Measurements from ENCODE around the gene UQCC5.

UQCC5 gene

GRCh38 chr3:52536369-52537164, at the start of gene UQCC5:
Gene UQCC5 (plus strand): TSS chr3:52536605. CDS start chr3:52536756, 151 bp downstream.
- DNase-seq, result peak; percentile 96

GRCh38 chr3:52487050-52487787, 49.2 kb upstream of the UQCC5 start:
- DNase-seq, result no peak

DNA sequence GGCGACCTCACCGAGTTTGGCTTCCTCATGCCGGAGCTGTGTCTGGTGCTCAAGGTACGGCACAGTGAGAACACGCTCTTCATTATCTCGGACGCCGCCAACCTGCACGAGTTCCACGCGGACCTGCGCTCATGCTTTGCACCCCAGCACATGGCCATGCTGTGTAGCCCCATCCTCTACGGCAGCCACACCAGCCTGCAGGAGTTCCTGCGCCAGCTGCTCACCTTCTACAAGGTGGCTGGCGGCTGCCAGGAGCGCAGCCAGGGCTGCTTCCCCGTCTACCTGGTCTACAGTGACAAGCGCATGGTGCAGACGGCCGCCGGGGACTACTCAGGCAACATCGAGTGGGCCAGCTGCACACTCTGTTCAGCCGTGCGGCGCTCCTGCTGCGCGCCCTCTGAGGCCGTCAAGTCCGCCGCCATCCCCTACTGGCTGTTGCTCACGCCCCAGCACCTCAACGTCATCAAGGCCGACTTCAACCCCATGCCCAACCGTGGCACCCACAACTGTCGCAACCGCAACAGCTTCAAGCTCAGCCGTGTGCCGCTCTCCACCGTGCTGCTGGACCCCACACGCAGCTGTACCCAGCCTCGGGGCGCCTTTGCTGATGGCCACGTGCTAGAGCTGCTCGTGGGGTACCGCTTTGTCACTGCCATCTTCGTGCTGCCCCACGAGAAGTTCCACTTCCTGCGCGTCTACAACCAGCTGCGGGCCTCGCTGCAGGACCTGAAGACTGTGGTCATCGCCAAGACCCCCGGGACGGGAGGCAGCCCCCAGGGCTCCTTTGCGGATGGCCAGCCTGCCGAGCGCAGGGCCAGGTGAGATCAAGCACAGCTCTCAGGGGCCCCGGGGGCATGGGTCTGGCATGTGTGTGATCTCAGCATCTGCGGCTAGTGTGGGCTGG, 48.4 kb upstream of the UQCC5 start:
- no peak for DNase-seq

- DNase-seq, result no peak
Observed at GRCh38 chr3:52488746-52489145, 47.7 kb upstream of the UQCC5 start.

DNA sequence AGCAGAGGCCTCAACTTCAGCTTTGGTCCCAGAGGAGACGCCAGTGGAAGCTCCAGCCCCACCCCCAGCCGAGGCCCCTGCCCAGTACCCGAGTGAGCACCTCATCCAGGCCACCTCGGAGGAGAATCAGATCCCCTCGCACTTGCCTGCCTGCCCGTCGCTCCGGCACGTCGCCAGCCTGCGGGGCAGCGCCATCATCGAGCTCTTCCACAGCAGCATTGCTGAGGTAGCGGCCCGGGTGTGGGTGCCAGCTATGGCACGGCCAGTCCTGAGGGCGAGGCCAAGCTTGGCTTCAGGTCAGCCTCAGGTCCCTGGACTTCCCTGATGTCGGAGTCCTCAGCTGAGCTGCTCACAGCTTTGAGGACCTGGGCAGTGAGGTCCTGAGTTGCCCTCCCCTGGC, 47.0 kb upstream of the UQCC5 start:
- no peak for DNase-seq

GRCh38 chr3:52490035-52490938, 46.1 kb upstream of the UQCC5 start:
- DNase-seq, result no peak

DNA sequence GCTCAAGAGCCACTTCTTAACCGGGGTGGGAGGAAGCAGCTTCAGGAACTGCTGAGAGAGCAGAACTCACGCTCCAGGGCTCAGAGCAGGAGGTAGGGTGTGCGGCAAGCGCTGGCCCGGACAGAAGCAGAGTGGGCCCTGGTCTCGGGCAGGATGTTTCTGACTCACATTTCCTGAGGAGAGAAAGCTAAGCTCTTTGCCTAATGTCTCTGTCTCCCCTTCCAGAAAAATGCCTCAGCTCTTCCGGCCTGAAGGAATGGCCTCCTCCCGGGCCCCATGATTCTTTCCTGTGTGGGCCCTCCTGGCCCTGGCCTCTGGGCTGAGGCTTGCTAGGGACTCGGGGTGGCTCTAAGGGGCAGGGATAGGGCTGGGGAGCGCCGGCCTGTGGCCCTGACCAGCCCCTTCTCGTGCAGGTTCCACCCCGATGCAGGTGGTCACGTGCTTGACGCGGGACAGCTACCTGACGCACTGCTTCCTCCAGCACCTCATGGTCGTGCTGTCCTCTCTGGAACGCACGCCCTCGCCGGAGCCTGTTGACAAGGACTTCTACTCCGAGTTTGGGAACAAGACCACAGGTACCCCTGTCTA, 45.4 kb upstream of the UQCC5 start:
- DNase-seq, result no peak

- no peak for DNase-seq
Observed at GRCh38 chr3:52492059-52492458, 44.3 kb upstream of the UQCC5 start.

DNA sequence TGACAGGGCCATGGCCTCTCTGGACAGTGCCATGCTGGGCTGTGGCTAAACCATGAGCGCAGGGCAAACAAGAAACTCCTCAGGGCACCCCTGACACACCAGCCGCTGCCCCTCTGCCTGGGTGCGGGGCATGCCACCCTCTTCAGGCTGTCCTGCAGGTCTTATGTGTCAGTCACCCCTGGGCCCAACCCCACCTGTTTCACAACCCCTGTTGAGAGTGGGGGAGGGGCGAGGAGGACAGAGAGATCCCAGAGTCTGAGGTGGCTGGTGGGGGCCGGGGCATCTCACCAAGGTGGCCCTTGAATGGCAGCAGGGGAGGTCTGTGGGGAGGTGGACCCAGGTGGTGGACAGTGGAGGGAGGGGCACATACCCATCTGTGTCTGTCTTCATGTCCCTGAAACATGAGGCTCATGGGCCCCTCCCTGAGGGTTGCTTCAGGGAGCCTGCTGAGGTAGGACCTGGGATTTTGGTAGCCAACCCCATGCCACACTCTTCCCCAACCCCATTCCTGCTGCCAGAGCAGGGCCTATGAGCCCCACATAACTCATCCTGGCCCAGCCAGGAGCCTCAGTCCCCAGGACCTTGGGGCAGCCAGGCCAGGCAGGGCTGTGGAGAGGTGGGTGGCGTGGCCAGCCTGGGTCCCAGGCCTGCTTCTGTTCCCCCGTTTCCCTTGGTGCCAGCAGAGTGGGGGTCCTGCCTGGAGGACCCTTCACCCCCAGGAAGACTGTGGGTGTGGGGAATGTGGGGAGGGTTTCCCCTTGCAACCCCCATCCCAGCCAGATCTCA, 43.0 kb upstream of the UQCC5 start:
- no peak for DNase-seq

DNA sequence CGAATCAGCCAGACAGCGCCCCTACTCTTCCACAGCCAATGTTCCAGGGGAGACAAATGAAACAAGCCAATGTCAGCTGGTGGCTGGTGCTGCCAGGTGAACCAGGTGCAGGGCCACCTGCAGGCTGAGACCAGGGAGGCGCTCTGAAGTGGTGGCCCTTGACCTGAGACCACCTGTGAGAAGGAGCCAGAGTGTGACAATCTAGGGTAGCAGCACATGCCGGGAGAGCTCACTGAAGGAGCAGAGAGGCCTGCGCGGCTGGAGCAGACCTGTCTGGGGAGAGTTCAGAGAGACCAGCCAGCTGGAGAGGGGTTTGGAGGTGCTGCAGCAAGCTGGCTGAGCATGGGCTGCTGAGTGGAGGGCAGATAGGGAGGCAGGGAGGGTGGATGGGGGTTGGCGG, 42.0 kb upstream of the UQCC5 start:
- DNase-seq, result no peak

DNA sequence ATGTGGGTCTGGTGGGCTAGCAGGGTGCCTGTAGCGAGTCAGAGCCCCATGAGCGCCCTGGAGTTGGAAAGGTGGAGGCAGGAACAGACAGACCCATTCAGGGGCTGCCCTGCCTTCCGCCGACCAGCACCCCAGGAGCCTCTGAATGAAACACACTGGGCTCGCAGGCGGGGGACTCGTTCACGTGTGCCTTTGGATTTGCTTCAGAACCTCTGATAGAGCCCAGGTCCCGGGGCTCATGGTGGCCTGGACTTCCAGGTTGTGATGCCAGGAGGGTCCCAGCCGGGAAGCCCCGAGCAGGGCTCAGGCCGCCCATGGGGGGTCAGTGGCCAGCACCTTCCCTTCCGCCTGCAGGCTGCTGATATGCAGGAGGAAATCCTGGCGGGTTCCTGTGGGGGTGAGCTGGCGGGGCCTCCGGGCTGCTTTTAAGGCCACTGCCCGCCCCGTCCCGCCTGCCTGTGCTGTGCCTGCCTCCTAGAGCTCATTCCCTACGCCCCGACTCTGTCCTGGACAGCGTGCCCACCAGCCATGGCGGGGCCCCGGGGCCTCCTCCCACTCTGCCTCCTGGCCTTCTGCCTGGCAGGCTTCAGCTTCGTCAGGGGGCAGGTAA, 41.4 kb upstream of the UQCC5 start, which contains the start of gene STAB1:
Gene STAB1, plus strand, starts transcription at position 453 of the 610 bp plus-strand sequence. Its CDS starts 76 bp downstream, at position 529.
- DNase-seq, result no peak

- no peak for DNase-seq
Observed at GRCh38 chr3:52495777-52496602, 40.4 kb upstream of the UQCC5 start.

- no peak for DNase-seq
Observed at GRCh38 chr3:52498137-52499054, 38.0 kb upstream of the UQCC5 start.

DNA sequence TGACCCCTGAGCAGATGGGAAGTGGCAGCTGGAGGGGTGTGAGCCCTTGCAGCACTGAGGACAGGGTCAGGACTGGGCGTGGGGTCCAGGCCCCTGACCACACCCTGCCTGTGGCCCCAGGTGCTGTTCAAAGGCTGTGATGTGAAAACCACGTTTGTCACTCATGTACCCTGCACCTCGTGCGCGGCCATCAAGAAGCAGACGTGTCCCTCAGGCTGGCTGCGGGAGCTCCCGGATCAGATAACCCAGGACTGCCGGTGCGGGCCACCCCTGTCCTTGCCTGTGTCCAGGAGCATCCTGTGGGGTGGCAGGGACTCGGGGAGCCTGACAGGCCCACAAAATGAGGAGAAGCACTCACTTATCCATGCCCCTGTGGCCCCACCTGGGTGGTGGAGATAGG, 35.4 kb upstream of the UQCC5 start:
- DNase-seq, result no peak

DNA sequence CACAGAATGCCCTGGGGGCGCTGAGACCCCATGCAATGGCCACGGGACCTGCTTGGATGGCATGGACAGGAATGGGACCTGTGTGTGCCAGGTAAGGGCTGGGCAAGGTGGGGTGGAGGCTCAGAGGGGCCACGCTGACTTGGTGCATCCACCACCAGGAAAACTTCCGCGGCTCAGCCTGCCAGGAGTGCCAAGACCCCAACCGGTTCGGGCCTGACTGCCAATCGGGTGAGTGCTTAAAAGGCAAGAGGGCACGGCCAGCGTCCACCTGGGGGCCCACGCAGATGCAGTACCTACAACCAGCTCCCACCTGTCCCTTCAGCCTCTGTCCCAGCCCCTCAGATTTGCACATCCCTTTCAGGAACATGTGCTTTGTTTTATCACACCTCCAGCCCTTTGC, 34.4 kb upstream of the UQCC5 start:
- DNase-seq, result no peak

DNA sequence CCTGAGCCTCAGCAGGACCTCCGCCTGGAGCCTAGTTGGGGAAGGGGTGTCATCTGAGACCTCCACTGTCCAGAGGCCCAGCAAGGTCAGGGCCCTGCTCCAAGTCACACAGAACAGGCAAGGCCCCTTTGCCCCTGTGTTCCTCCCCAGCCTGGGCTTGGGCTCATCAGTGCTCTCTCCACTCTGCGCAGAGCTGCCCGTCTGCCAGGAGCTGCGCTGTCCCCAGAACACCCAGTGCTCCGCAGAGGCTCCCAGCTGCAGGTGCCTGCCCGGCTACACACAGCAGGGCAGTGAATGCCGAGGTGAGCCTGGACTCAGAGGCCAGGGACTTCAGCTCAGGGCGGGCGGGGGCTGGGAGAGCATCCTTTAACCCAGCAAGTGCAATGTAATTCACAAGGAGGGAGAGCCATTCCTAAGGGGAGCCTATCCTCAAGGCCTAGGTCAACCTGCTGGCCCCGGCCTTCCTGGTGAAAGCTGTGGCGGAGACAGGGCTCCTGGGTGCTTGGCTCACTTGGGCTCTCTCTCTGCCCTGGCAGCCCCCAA, 33.5 kb upstream of the UQCC5 start:
- no peak for DNase-seq

DNA sequence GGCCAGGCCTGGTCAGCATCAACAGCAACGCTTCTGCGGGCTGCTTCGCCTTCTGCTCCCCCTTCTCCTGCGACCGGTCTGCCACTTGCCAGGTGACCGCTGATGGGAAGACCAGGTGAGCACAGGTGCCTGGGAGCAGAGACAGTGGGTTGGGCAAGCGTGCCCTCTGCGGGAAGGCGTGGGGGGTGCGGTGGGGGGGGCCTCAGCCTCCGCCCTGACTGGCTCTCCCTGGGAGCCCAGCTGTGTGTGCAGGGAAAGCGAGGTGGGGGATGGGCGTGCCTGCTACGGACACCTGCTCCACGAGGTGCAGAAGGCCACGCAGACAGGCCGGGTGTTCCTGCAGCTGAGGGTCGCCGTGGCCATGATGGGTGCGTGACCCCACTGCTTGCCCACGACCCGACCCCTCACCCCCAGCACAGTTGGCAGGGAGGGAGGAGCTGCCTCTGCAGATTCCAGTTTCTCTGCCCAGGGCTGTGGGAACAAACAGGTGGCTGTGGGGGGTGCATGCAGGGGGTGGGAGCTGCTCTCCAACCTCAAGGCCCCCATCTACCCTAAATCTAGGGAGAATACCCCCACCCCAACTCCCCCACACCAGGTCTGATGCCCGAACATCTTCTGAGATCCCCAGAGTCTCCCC, 32.5 kb upstream of the UQCC5 start:
- no peak for DNase-seq
